Mucosa of rectum (tissue), 2 donors: ENCODE results near the gene BBIP1.
A peak's percentile ranks its signal among the peaks of the same experiment; 100 is the strongest.
"Not testable (repeated sequence)": the region's sequence is repeated elsewhere in the genome, so short reads cannot be mapped to it uniquely, and the experiment has no call there.

ENCODE experiments used
- H3K27ac ChIP-seq, 2 donors: one replicate each; pipeline ENCODE4 v1.7.0; 2013; ENCODE audit warnings: inconsistent platforms in 2 of 2, low read depth in 2 of 2, low read length in 2 of 2
- H3K27me3 ChIP-seq, 2 donors: one replicate each; pipeline ENCODE4 v1.7.0; 2013; ENCODE audit warnings: low read length in 2 of 2; ENCODE audit not compliant: control insufficient read depth in 2 of 2, insufficient read depth in 2 of 2
- H3K36me3 ChIP-seq, 2 donors: one replicate each; pipeline ENCODE4 v1.7.0; 2013; ENCODE audit warnings: low read length in 2 of 2; ENCODE audit not compliant: control insufficient read depth in 2 of 2, insufficient read depth in 2 of 2
- H3K4me1 ChIP-seq, 2 donors: one replicate each; pipeline ENCODE4 v1.7.0; 2013; ENCODE audit warnings: low read length in 2 of 2, mild to moderate bottlenecking in 1 of 2; ENCODE audit not compliant: control insufficient read depth in 2 of 2, insufficient read depth in 2 of 2
- H3K4me3 ChIP-seq, 2 donors: one replicate each; pipeline ENCODE4 v1.7.0; 2013; ENCODE audit warnings: low read length in 2 of 2
- H3K9ac ChIP-seq, 2 donors: one replicate each; pipeline ENCODE4 v1.7.0; 2013; ENCODE audit warnings: low read length in 2 of 2, low read depth in 1 of 2, mild to moderate bottlenecking in 1 of 2
- H3K9me3 ChIP-seq, 2 donors: one replicate each; pipeline ENCODE4 v1.7.0; 2013; ENCODE audit warnings: low read length in 2 of 2; ENCODE audit not compliant: control insufficient read depth in 2 of 2
- donor health status: healthy.
- donor health status: Normal muscosa, but diverticular disease.

Gene BBIP1

GRCh38 chr10:110923856-110924493, 5.0 kb upstream of the BBIP1 start:
- Histone ChIP-seq H3K27ac (peak overlapping the region in 1 of 2 donors; percentile 6), H3K27me3 (no peaks in the 10 kb centered on the region), H3K9ac (no peak overlapping the region), H3K4me3 (no peak overlapping the region), H3K36me3 (no peaks in the 10 kb centered on the region), H3K9me3 (no peaks in the 10 kb centered on the region), H3K4me1 (peaks cover 10 to 17% of the 10 kb centered on the region in 2 donors)

- no peaks in the 10 kb centered on the region for H3K36me3 ChIP-seq
- no peaks in the 10 kb centered on the region for H3K9me3 ChIP-seq
- peak overlapping the region; percentile 90 to 93 for H3K9ac ChIP-seq
- peak overlapping the region; percentile 93 to 94 for H3K27ac ChIP-seq
- no peaks in the 10 kb centered on the region for H3K27me3 ChIP-seq
- H3K4me1 ChIP-seq: peaks cover 17 to 25% of the 10 kb centered on the region in 2 donors
- H3K4me3 ChIP-seq: peak overlapping the region; percentile 93 to 97
These were observed 1.2 kb upstream of the BBIP1 start for GRCh38 chr10:110919971-110920881.

GRCh38 chr10:110919349-110919931, 460 bp upstream of the BBIP1 start, which contains the start of gene SHOC2:
Gene SHOC2, plus strand, starts transcription at chr10:110919604. Its CDS starts 44,755 bp downstream, at chr10:110964359.
- Histone ChIP-seq H3K4me3 (peak within 1 kb of the TSS; percentile 93 to 99), H3K27me3 (no peaks in the 10 kb centered on the region), H3K36me3 (no peaks in the 10 kb centered on the region), H3K27ac (peak within 1 kb of the TSS; percentile 98 to 99), H3K9ac (peak within 1 kb of the TSS; percentile 90 to 97), H3K9me3 (no peaks in the 10 kb centered on the region), H3K4me1 (peaks cover 17 to 25% of the 10 kb centered on the region in 2 donors)

GRCh38 chr10:110918269-110918642, 724 bp downstream of the BBIP1 start:
- Histone ChIP-seq H3K27me3 (no peaks in the 10 kb centered on the region), H3K27ac (peak overlapping the region; percentile 98 to 99), H3K9me3 (no peaks in the 10 kb centered on the region), H3K4me3 (peak overlapping the region; percentile 86 to 99), H3K4me1 (peaks cover 7 to 15% of the 10 kb centered on the region in 2 donors), H3K36me3 (no peaks in the 10 kb centered on the region), H3K9ac (peak overlapping the region; percentile 90 to 97)

- Histone ChIP-seq H3K9me3 (no peaks in the 10 kb centered on the region), H3K9ac (no peak overlapping the region), H3K27me3 (no peaks in the 10 kb centered on the region), H3K4me3 (no peak overlapping the region), H3K36me3 (no peaks in the 10 kb centered on the region), H3K27ac (no peak overlapping the region), H3K4me1 (peaks cover 7 to 13% of the 10 kb centered on the region in 2 donors)
These were observed 2.2 kb downstream of the BBIP1 start for GRCh38 chr10:110916554-110917346.

- H3K4me1 ChIP-seq: peaks cover 7 to 11% of the 10 kb centered on the region in 2 donors
- not testable (repeated sequence) for H3K27me3 ChIP-seq, H3K9me3 ChIP-seq, H3K27ac ChIP-seq, H3K9ac ChIP-seq, H3K4me3 ChIP-seq, H3K36me3 ChIP-seq
These were observed 3.4 kb downstream of the BBIP1 start for GRCh38 chr10:110915600-110915999.

- Histone ChIP-seq H3K27ac (no peak overlapping the region), H3K9me3 (no peaks in the 10 kb centered on the region), H3K27me3 (no peaks in the 10 kb centered on the region), H3K9ac (no peak overlapping the region), H3K4me3 (no peak overlapping the region), H3K4me1 (peaks cover 7 to 8% of the 10 kb centered on the region in 2 donors), H3K36me3 (no peaks in the 10 kb centered on the region)
These were observed 3.9 kb downstream of the BBIP1 start for GRCh38 chr10:110915035-110915434.

- H3K27me3 ChIP-seq: no peaks in the 10 kb centered on the region
- peaks cover 7 to 8% of the 10 kb centered on the region in 2 donors for H3K4me1 ChIP-seq
- no peak overlapping the region for H3K27ac ChIP-seq
- H3K4me3 ChIP-seq: no peak overlapping the region
- no peak overlapping the region for H3K9ac ChIP-seq
- no peaks in the 10 kb centered on the region for H3K9me3 ChIP-seq
- no peaks in the 10 kb centered on the region for H3K36me3 ChIP-seq
These were observed 4.5 kb downstream of the BBIP1 start for GRCh38 chr10:110914431-110914830.

GRCh38 chr10:110912374-110912773, 6.6 kb downstream of the BBIP1 start:
- Histone ChIP-seq H3K9ac (no peak overlapping the region), H3K9me3 (no peaks in the 10 kb centered on the region), H3K27ac (no peak overlapping the region), H3K4me1 (no peaks in the 10 kb centered on the region), H3K27me3 (no peaks in the 10 kb centered on the region), H3K4me3 (no peak overlapping the region), H3K36me3 (no peaks in the 10 kb centered on the region)
